ENCODE results near the gene KRT37.

GRCh38 chr17:41448506-41448905, 24.1 kb upstream of the KRT37 start:
- TF ChIP-seq CTCF (IDR thresholded peaks at IDR 0.05) (no peak), POLR2A (IDR thresholded peaks at IDR 0.05) (no peak)

Measured in testis (tissue), 2 donors.